CD8-positive, alpha-beta memory T cell (primary cell): ENCODE measurements around the gene SIRT6. TPM values are rescaled to one million over a fixed set of nuclear protein-coding genes. Genes with fewer than 3 reads are reported as not detected.
A peak's percentile ranks its signal among the peaks of the same experiment; 100 is the strongest.
"Not testable (repeated sequence)": the region's sequence is repeated elsewhere in the genome, so short reads cannot be mapped to it uniquely, and the experiment has no call there.

Experiments
- CTCF ChIA-PET: fragments of 350-600 bp; sonication (Branson Sonifier 250); formaldehyde crosslinking; loops from one replicate; lab custom pipeline; 2021; ENCODE audit warnings: antibody characterized with exemption; lab: Charles Lee
- POLR2A ChIA-PET: fragments of 350-600 bp; sonication (Branson Sonifier 250); formaldehyde crosslinking; loops from one replicate; lab custom pipeline; 2021; ENCODE audit warnings: antibody characterized with exemption; lab: Charles Lee
- DNase-seq, 5 donors: peaks; one replicate each; pipeline versions ENCODE4 v3.0.0 to v3.0.0-alpha.2; 2020 to 2022; ENCODE audit warnings: mixed read lengths in 1 of 5
- H3K27ac ChIP-seq: one replicate; pipeline ENCODE4 v1.7.0; 2013; ENCODE audit warnings: low read depth, mild to moderate bottlenecking, low read length, moderate library complexity
- H3K27me3 ChIP-seq: 2 replicates; pipeline ENCODE4 v1.7.0; 2013; ENCODE audit warnings: low read length, mild to moderate bottlenecking; ENCODE audit not compliant: insufficient read depth, poor library complexity, severe bottlenecking
- H3K36me3 ChIP-seq: 2 replicates; pipeline ENCODE4 v1.7.0; 2013; ENCODE audit warnings: mild to moderate bottlenecking, low read length, moderate library complexity; ENCODE audit not compliant: insufficient read depth
- H3K4me1 ChIP-seq: 2 replicates; pipeline ENCODE4 v1.7.0; 2013; ENCODE audit warnings: mild to moderate bottlenecking, low read length, moderate library complexity; ENCODE audit not compliant: insufficient read depth
- H3K4me3 ChIP-seq: 2 replicates; pipeline ENCODE4 v1.7.0; 2013; ENCODE audit warnings: mild to moderate bottlenecking, low read length
- H3K9me3 ChIP-seq: 2 replicates; pipeline ENCODE4 v1.7.0; 2013; ENCODE audit warnings: mild to moderate bottlenecking, low read length
- H3K27ac Mint-ChIP-seq, 8 donors: one replicate each; pipeline ENCODE4 v1.8.0; 2020 to 2021; ENCODE audit warnings: mixed read lengths in 8 of 8, mild to moderate bottlenecking in 6 of 8, inconsistent platforms in 3 of 8, moderate library complexity in 3 of 8
- H3K27me3 Mint-ChIP-seq, 2 donors: one replicate each; pipeline ENCODE4 v1.8.0; 2020 to 2021; ENCODE audit warnings: mixed read lengths in 2 of 2, mild to moderate bottlenecking in 1 of 2, moderate library complexity in 1 of 2
- H3K36me3 Mint-ChIP-seq, 3 donors: one replicate each; pipeline ENCODE4 v1.8.0; 2020 to 2021; ENCODE audit warnings: mixed read lengths in 3 of 3, inconsistent platforms in 1 of 3, mild to moderate bottlenecking in 1 of 3
- H3K4me1 Mint-ChIP-seq, 3 donors: one replicate each; pipeline ENCODE4 v1.8.0; 2020 to 2021; ENCODE audit warnings: mixed read lengths in 3 of 3, inconsistent platforms in 1 of 3, mild to moderate bottlenecking in 1 of 3
- H3K4me3 Mint-ChIP-seq, 7 donors: one replicate each; pipeline ENCODE4 v1.8.0; 2020 to 2021; ENCODE audit warnings: mixed read lengths in 7 of 7, mild to moderate bottlenecking in 6 of 7, moderate library complexity in 4 of 7, inconsistent platforms in 2 of 7
- H3K9me3 Mint-ChIP-seq, 5 donors: one replicate each; pipeline ENCODE4 v1.8.0; 2020 to 2022; ENCODE audit warnings: mixed read lengths in 5 of 5, mild to moderate bottlenecking in 3 of 5, moderate library complexity in 2 of 5, inconsistent platforms in 1 of 5
- polyA plus RNA-seq: library from polyadenylated mRNA; unstranded; fragments of 300-500 nt; fragmentation: Illumina TruSeq; gene quantifications from one replicate; pipeline ENCODE4 v1.2.3, GENCODE V29; 2021
- total RNA-seq, 2 experiments: library from RNA; stranded (reverse); gene quantifications; one replicate each; pipeline ENCODE4 v1.2.3, GENCODE V29; 2021

Gene SIRT6
- total and polyA plus RNA-seq, 3 experiments from 2014 or later: 1.6 to 38.6 (median 33.5) TPM

GRCh38 chr19:4134351-4134750 lies 48.0 kb downstream of the SIRT6 start:
- Mint-ChIP-seq H3K27me3 (peaks cover 7 to 9% of the 10 kb centered on the region in 2 donors), H3K36me3 (no peaks in the 10 kb centered on the region), H3K9me3 (no peaks in the 10 kb centered on the region), H3K4me1 (peaks cover 0 to under 1% (median 0%) of the 10 kb centered on the region in 3 donors), H3K4me3 (no peak overlapping the region), H3K27ac (no peak overlapping the region)
- no peak for DNase-seq
- H3K36me3 ChIP-seq: no peaks in the 10 kb centered on the region
- no peaks in the 10 kb centered on the region for H3K4me1 ChIP-seq
- no peak overlapping the region for H3K27ac ChIP-seq
- H3K9me3 ChIP-seq: no peaks in the 10 kb centered on the region
- H3K4me3 ChIP-seq: no peak overlapping the region
- POLR2A ChIA-PET: no interaction called here
- no peaks in the 10 kb centered on the region for H3K27me3 ChIP-seq
- CTCF ChIA-PET: interaction anchor here (1.0 to 1.4 kb wide), 2 partner anchors 30 to 149 kb away, joined by 3 read pairs; partner anchors contain the start of gene EEF2

GRCh38 chr19:4130744-4131438 lies 51.5 kb downstream of the SIRT6 start:
- Mint-ChIP-seq H3K27ac (no peak overlapping the region), H3K4me1 (no peaks in the 10 kb centered on the region), H3K27me3 (peaks cover 7 to 9% of the 10 kb centered on the region in 2 donors), H3K36me3 (no peaks in the 10 kb centered on the region), H3K9me3 (no peaks in the 10 kb centered on the region), H3K4me3 (peak overlapping the region in 1 of 7 donors; percentile 62)
- Histone ChIP-seq H3K27me3 (no peaks in the 10 kb centered on the region), H3K27ac (no peak overlapping the region), H3K36me3 (no peaks in the 10 kb centered on the region), H3K4me3 (no peak overlapping the region), H3K9me3 (no peaks in the 10 kb centered on the region), H3K4me1 (no peaks in the 10 kb centered on the region)
- ChIA-PET CTCF (interaction anchor here (1.2 to 2.9 kb wide), 2 partner anchors 9 to 26 kb away, joined by 3 to 11 read pairs; no protein-coding TSS in a partner anchor), POLR2A (interaction anchor here (0.6 kb wide), 1 partner anchor 62 kb away, joined by 3 read pairs; no protein-coding TSS in a partner anchor)
- no peak for DNase-seq

- not testable (repeated sequence) for H3K36me3 ChIP-seq, DNase-seq, H3K9me3 Mint-ChIP-seq, H3K4me1 ChIP-seq, H3K27ac Mint-ChIP-seq, H3K27ac ChIP-seq, H3K4me1 Mint-ChIP-seq, H3K36me3 Mint-ChIP-seq, H3K27me3 Mint-ChIP-seq, H3K27me3 ChIP-seq, H3K9me3 ChIP-seq, H3K4me3 ChIP-seq, H3K4me3 Mint-ChIP-seq
- CTCF ChIA-PET: interaction anchor here (0.8 to 1.6 kb wide), 4 partner anchors 11 to 139 kb away, joined by 3 to 5 read pairs (median 3); no protein-coding TSS in a partner anchor
- POLR2A ChIA-PET: interaction anchor here (0.6 kb wide), 1 partner anchor 137 kb away, joined by 10 read pairs; no protein-coding TSS in a partner anchor
These were observed 53.3 kb downstream of the SIRT6 start for GRCh38 chr19:4129050-4129449.

- H3K9me3 ChIP-seq, H3K27me3 ChIP-seq, H3K27me3 Mint-ChIP-seq, H3K36me3 ChIP-seq, H3K36me3 Mint-ChIP-seq, POLR2A ChIA-PET, CTCF ChIA-PET, DNase-seq, H3K27ac ChIP-seq, H3K9me3 Mint-ChIP-seq, H3K4me3 ChIP-seq: not testable (repeated sequence)
- Mint-ChIP-seq H3K4me3 (peak overlapping the region in 1 of 7 donors; percentile 77), H3K27ac (peak overlapping the region in 2 of 8 donors; percentile 3 to 38), H3K4me1 (peaks cover 10 to 19% (median 12%) of the 10 kb centered on the region in 3 donors)
- peaks cover 17% of the 10 kb centered on the region for H3K4me1 ChIP-seq
These were observed 55.0 kb downstream of the SIRT6 start for GRCh38 chr19:4127322-4127721.

- no peaks in the 10 kb centered on the region for H3K36me3 ChIP-seq
- peak overlapping the region; percentile 77 for H3K4me3 ChIP-seq
- H3K27ac ChIP-seq: peak overlapping the region; percentile 65
- peaks cover 15 to 30% (median 16%) of the 10 kb centered on the region in 3 donors for H3K4me1 Mint-ChIP-seq
- no peaks in the 10 kb centered on the region for H3K9me3 Mint-ChIP-seq
- ChIA-PET POLR2A (no interaction called here), CTCF (interaction anchor here (0.7 to 1.2 kb wide), 3 partner anchors 15 to 137 kb away, joined by 3 read pairs; no protein-coding TSS in a partner anchor)
- peak overlapping the region in 6 of 7 donors; percentile 67 to 90 (median 74) for H3K4me3 Mint-ChIP-seq
- no peaks in the 10 kb centered on the region for H3K27me3 ChIP-seq
- H3K27me3 Mint-ChIP-seq: no peaks in the 10 kb centered on the region
- H3K36me3 Mint-ChIP-seq: peaks cover 0 to 10% (median 0%) of the 10 kb centered on the region in 3 donors
- H3K4me1 ChIP-seq: peaks cover 17% of the 10 kb centered on the region
- peak overlapping the region in 1 of 8 donors; percentile 80 for H3K27ac Mint-ChIP-seq
- H3K9me3 ChIP-seq: no peaks in the 10 kb centered on the region
- no peak for DNase-seq
These were observed 57.7 kb downstream of the SIRT6 start for GRCh38 chr19:4124638-4125037.

Other genes starting within 250 kb of the SIRT6 start
- gene NMRK2, start 249.5 kb downstream of the SIRT6 start, total RNA-seq: not detected
- not detected for gene NMRK2, start 249.5 kb downstream of the SIRT6 start, polyA plus RNA-seq
- gene DAPK3, start 211.5 kb downstream of the SIRT6 start, total RNA-seq: 10 to 100 TPM; 42.5 to 44.9 TPM
- gene DAPK3, start 211.5 kb downstream of the SIRT6 start, polyA plus RNA-seq: 38.5 TPM
- 1,000 to 10,000 TPM; 3,106 to 3,129 TPM for gene EEF2, start 197.1 kb downstream of the SIRT6 start, total RNA-seq
- 533 TPM for gene EEF2, start 197.1 kb downstream of the SIRT6 start, polyA plus RNA-seq
- gene PIAS4, start 174.8 kb downstream of the SIRT6 start, total RNA-seq: 10 to 100 TPM; 29.1 to 33.8 TPM
- gene PIAS4, start 174.8 kb downstream of the SIRT6 start, polyA plus RNA-seq: 6.3 TPM
- gene ZBTB7A, start 115.7 kb downstream of the SIRT6 start, total RNA-seq: 10 to 100 TPM; 44.1 to 46.8 TPM
- gene ZBTB7A, start 115.7 kb downstream of the SIRT6 start, polyA plus RNA-seq: 86.1 TPM
- gene MAP2K2, start 58.4 kb downstream of the SIRT6 start, total RNA-seq: 100 to 1,000 TPM; 161 to 164 TPM
- gene MAP2K2, start 58.4 kb downstream of the SIRT6 start, polyA plus RNA-seq: 122 TPM
- not detected for gene CREB3L3, start 28.9 kb downstream of the SIRT6 start, total RNA-seq
- 0.07 TPM for gene CREB3L3, start 28.9 kb downstream of the SIRT6 start, polyA plus RNA-seq
- under 1 TPM; 0.89 to 0.90 TPM for gene ANKRD24, start 126 bp upstream of the SIRT6 start, total RNA-seq
- gene ANKRD24, start 126 bp upstream of the SIRT6 start, polyA plus RNA-seq: 0.48 TPM
- 10 to 100 TPM; 14.2 to 14.8 TPM for gene EBI3, start 47.0 kb upstream of the SIRT6 start, total RNA-seq
- not detected for gene EBI3, start 47.0 kb upstream of the SIRT6 start, polyA plus RNA-seq
- gene YJU2, start 64.5 kb upstream of the SIRT6 start, total RNA-seq: 10 to 100 TPM; 38.8 to 41.2 TPM
- gene YJU2, start 64.5 kb upstream of the SIRT6 start, polyA plus RNA-seq: 29.6 TPM
- gene SHD, start 96.7 kb upstream of the SIRT6 start, total RNA-seq: not detected
- gene SHD, start 96.7 kb upstream of the SIRT6 start, polyA plus RNA-seq: not detected
- gene TMIGD2, start 119.8 kb upstream of the SIRT6 start, total RNA-seq: 1 to 10 TPM; 5.9 to 7.0 TPM
- 40.5 TPM for gene TMIGD2, start 119.8 kb upstream of the SIRT6 start, polyA plus RNA-seq
- gene FSD1, start 122.0 kb upstream of the SIRT6 start, total RNA-seq: 10 to 100 TPM; 10.9 to 13.9 TPM
- gene FSD1, start 122.0 kb upstream of the SIRT6 start, polyA plus RNA-seq: 3.1 TPM
- gene STAP2, start 156.3 kb upstream of the SIRT6 start, total RNA-seq: 1 to 10 TPM; 3.9 to 6.1 TPM
- gene STAP2, start 156.3 kb upstream of the SIRT6 start, polyA plus RNA-seq: 1.8 TPM
- 10 to 100 TPM; 17.0 to 18.3 TPM for gene MPND, start 161.0 kb upstream of the SIRT6 start, total RNA-seq
- 8.4 TPM for gene MPND, start 161.0 kb upstream of the SIRT6 start, polyA plus RNA-seq
- gene SH3GL1, start 218.0 kb upstream of the SIRT6 start, total RNA-seq: 10 to 100 TPM; 39.8 to 41.2 TPM
- gene SH3GL1, start 218.0 kb upstream of the SIRT6 start, polyA plus RNA-seq: 24.7 TPM
- 10 to 100 TPM; 65.2 to 69.5 TPM for gene CHAF1A, start 220.1 kb upstream of the SIRT6 start, total RNA-seq
- gene CHAF1A, start 220.1 kb upstream of the SIRT6 start, polyA plus RNA-seq: 5.8 TPM